ENCODE measurements around the gene TSSK6. TPM values are rescaled to one million over a fixed set of nuclear protein-coding genes. Genes with fewer than 3 reads are reported as not detected.

The TSSK6 gene
- total and polyA plus RNA-seq, 2 experiments from 2014 or later = 0.63 to 4.9 TPM

GRCh38 chr19:19545707-19546106 is 30.4 kb upstream of the TSSK6 start:
- Mint-ChIP-seq H3K4me3 (no peak overlapping the region), H3K4me1 (peaks cover 6% of the 10 kb centered on the region; the same call in 2 of the 3 replicates), H3K9me3 (no peaks in the 10 kb centered on the region; the same call in 2 of the 3 replicates), H3K36me3 (ENCODE audit: low read depth) (no peaks in the 10 kb centered on the region; the same call in 2 of the 3 replicates), H3K27ac (no peak overlapping the region), H3K27me3 (ENCODE audit: insufficient read depth, low read depth, poor library complexity) (peaks cover 7% of the 10 kb centered on the region)
- no peaks in the 10 kb centered on the region for H3F3A ChIP-seq (replicated peaks; ENCODE audit: low read depth)
- H3K27me3 ChIP-seq (ENCODE audit: insufficient read depth) = peaks cover 1% of the 10 kb centered on the region; the same call in 1 of the 2 replicates
- H3K9me2 ChIP-seq (ENCODE audit: insufficient read depth) = no peaks in the 10 kb centered on the region
- H3K27ac ChIP-seq (ENCODE audit: low read depth) = no peak overlapping the region
- TF ChIP-seq ETS1 (IDR thresholded peaks at IDR 0.05) (no peak), ZNF114 (CRISPR knock-in tag; IDR thresholded peaks at IDR 0.05) (no peak), EZH2phosphoT487 (IDR thresholded peaks at IDR 0.05; ENCODE audit: unreplicated experiment) (no peak), STAT1 (IDR thresholded peaks at IDR 0.05; ENCODE audit: unreplicated experiment) (no peak), POLR2AphosphoS5 (IDR thresholded peaks at IDR 0.05; ENCODE audit: low read depth) (no peak), ZNF462 (CRISPR knock-in tag; IDR thresholded peaks at IDR 0.05) (no peak), JUNB (IDR thresholded peaks at IDR 0.05; ENCODE audit: unreplicated experiment) (no peak), CTCF (conservative IDR thresholded peaks at IDR 0.05; ENCODE audit: low read depth in 2 of 2) (no peak), CREB1 (CRISPR knock-in tag; IDR thresholded peaks at IDR 0.05; ENCODE audit: low read depth) (no peak), REST (IDR thresholded peaks at IDR 0.05; ENCODE audit: unreplicated experiment) (no peak), ZNF331 (CRISPR knock-in tag; IDR thresholded peaks at IDR 0.05; ENCODE audit: low read depth) (no peak), NANOG (IDR thresholded peaks at IDR 0.05; ENCODE audit: borderline replicate concordance) (no peak), EZH2 (IDR thresholded peaks at IDR 0.05; ENCODE audit: low read depth, unreplicated experiment) (no peak)
- no peaks in the 10 kb centered on the region for H3K4me1 ChIP-seq (ENCODE audit: insufficient read depth)
- H3K4me2 ChIP-seq = no peak overlapping the region
- DNase-seq (ENCODE audit: low spot score) (no peak), ATAC-seq (no peak)
- H3K4me3 ChIP-seq = no peak overlapping the region
- no peaks in the 10 kb centered on the region for H4K20me1 ChIP-seq (replicated peaks; ENCODE audit: insufficient read depth)
- no peak overlapping the region for H2AFZ ChIP-seq
- H3K36me3 ChIP-seq (ENCODE audit: insufficient read depth) = no peaks in the 10 kb centered on the region
- no peaks in the 10 kb centered on the region for H3K79me2 ChIP-seq (replicated peaks; ENCODE audit: insufficient read depth)

Measured in GM23338 (cell line).